Bone marrow (tissue), 2 donors: Measurements from ENCODE around the gene MYO18A.
"Not testable (repeated sequence)": the region's sequence is repeated elsewhere in the genome, so short reads cannot be mapped to it uniquely, and the experiment has no call there.

Experiments
- DNase-seq, 2 donors: peaks; one replicate each; lab custom pipeline; 2025; lab: John Stamatoyannopoulos, UW

Gene MYO18A

GRCh38 chr17:29102046-29102445 lies 78.2 kb downstream of the MYO18A start:
- no peak for DNase-seq

DNA sequence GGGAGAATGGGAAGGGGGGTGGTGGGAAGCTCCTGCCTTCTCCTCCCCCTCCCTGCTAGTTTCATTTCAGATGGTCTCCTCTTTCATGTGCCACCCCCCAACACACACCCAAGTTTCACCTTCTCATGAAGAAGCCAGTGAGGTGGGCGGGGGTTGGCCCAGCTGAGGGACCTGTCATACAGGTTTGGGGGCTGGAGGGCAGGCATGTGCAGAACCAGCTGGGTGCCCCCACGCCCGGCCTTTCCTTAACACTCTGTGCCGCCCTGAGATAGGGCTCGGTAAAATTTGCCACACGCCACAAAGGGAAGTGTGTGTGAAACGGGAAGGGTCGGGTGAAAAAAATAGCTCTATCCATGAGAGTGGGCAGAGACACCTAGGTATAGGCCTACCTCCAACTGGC lies 79.9 kb downstream of the MYO18A start:
- DNase-seq = no peak

DNA sequence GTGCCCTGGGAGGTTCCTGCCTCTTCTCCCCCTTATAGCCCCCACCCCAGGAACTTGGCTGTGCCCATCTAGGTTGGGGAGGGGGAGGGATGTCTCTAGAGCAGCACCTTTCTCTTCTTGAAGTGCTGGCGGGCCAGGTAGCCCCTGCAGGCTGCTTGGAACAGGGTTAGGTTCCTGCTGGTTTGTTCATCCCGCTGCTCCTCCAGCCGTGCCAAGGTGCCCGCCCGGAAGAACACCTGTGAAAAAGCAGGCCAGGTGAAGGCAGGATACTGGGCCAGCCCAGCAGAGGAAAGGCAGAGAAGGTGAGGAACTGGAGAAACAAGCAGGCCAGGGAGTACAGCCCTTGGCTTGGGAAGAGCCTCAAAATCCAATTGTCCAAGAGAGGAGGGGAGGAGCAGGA lies 80.7 kb downstream of the MYO18A start:
- DNase-seq = no peak

GRCh38 chr17:29096094-29096493 lies 84.1 kb downstream of the MYO18A start:
- no peak for DNase-seq

DNA sequence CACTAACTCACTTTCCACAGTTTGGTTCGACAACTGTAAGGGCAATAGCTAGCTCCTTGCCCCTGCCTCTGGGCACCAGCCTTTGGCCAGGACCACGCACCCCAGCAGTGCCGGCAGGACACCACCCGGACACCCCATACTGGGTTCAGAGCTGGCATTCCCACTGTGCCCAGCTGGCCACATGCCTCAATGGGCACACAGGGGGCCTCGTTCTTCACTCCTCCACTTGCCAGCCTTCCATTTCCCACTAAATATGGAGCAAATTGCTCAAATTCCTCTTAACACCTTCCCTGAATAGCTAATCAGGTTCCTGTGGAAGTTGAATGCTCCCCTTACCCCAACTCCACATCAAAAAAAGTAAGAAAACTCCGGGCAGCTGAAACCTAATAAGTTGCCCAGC lies 84.8 kb downstream of the MYO18A start:
- DNase-seq = no peak

DNA sequence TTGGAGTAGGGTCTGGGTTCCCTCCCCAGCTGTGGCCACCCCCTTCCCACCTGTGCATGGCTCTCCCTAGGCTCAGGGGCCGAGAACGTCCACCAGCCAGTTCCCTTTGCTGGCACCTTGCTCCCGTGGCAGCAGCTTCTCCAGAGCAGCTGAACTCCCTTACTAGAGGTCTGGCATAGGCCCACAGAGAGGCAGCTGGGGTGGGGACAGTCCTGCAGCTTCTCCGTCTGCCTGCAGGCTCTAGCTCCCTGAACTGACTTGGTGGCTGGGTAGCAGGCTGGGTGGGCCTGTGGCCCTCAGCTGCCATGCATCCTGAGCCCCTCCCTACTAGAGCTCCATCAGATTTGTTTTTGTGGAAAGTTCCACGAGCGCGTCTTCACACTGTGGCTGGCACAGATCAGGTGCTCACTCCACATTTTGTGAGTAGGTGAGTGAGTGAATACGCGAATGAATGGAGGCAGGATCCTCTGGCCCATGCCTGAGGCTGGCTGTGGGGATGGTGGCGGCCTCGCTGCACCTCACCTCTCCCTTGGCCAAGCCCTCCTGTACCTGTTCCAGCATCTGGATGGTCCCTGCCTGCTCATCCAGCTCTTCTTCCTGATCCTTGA lies 86.0 kb downstream of the MYO18A start:
- DNase-seq = no peak

- no peak for DNase-seq
These were observed 86.9 kb downstream of the MYO18A start for GRCh38 chr17:29093090-29093871.

GRCh38 chr17:29091606-29092289 lies 88.5 kb downstream of the MYO18A start:
- no peak for DNase-seq

DNA sequence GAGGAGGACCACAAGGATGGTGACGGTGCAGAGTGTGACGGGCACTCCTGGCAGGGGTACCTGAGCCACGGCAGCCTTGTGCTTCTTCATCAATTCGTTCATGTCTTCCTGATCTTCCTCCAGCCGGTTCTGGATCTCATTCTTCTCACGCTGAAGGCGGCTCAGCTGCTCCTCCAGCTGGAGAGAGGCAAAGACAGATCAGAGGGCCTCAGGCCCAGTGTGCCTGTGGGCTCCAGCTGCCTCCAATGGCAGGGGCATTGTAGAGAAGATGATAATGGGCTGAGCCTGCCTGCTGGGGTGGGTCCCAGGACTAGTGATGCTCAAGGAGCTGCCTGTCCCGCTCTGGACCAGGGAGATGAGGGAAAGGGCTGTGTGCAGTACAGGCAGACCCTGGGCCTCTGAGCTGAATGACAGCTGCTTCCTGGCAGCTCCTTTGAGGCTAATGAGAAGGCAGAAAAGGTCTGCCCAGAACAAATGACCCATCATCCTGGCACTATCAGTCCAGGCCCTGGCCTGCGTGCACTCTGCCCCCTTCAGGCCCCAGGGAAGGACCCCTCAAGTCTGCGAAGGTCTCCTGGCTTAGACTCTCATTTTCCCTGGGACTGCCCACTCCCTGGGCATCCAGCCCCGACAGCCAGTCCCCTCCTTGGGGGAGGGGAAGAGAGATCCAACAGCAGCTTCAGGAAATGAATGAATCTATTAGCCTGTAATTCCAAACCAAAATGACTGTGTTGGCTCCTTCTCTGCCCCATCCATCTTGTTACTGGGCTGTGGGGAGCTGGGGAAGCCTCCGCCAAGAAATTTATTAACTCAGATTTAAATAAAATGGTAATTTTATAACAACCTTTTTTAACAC lies 89.2 kb downstream of the MYO18A start:
- DNase-seq = no peak

- no peak for DNase-seq
These were observed 90.1 kb downstream of the MYO18A start for GRCh38 chr17:29090108-29090507.

DNA sequence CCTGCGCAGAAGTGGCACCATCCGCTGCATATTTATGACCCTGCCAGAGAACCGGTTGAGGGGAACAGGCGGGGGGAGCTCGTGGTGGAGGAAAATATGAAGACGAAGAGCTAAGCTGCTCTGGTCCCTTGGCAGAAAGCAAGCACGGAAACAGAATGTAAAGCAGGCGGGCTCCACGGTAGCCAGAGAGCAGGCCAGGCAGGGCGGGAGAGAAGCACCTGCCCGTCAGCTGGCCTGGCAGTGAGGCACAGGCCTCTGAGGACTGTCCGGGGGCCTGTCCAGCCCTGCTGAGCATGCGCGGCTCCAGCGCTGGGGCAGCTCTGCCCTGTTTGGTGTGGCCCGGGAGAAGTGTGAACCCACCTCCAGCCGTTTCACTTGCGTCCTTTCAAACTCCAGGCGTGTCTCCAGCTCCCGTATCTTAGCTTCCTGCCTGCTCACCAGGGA lies 90.6 kb downstream of the MYO18A start:
- DNase-seq = no peak

DNA sequence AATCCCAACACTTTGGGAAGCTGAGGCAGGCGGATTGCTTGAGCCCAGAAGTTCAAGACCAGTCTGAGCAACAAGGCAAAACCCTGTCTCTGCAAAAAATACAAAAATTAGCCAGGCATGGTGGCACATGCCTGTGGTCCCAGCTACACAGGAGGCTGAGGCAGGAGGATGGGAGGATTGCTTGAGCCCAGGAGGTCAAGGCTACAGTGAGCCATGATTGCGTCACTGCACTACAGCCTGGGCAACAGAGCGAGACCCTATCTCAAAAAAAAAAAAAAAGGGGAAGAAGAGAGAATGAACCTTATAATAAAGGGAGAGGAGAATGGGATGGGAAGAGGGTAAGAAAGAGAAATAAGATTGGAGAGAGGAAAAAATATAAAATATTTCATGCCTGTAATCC lies 91.4 kb downstream of the MYO18A start:
- DNase-seq = not testable (repeated sequence)

GRCh38 chr17:29086628-29087332 lies 93.4 kb downstream of the MYO18A start:
- DNase-seq = no peak

GRCh38 chr17:29085223-29085622 lies 95.0 kb downstream of the MYO18A start:
- no peak for DNase-seq

- DNase-seq = no peak
These were observed 95.6 kb downstream of the MYO18A start for GRCh38 chr17:29084541-29085146.

DNA sequence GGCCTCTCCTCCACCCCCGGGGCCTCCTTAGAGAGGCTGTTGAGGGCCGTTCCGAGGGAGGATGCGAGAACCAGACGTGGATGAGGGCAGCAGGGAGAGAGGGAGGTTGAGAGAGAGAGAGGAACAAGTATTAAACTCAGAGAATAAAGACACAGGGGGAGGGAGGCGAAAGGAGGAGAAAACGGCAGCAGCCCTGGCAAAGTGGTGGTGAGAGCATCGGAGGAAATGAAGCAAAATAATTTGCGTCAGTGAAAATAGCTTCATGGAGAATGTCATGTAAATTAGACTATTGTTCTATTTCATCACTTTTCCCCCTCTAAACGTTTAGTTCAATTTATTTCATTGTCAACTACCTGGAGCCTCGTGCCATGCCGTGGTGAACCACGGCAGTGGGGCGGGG lies 99.2 kb downstream of the MYO18A start:
- no peak for DNase-seq

DNA sequence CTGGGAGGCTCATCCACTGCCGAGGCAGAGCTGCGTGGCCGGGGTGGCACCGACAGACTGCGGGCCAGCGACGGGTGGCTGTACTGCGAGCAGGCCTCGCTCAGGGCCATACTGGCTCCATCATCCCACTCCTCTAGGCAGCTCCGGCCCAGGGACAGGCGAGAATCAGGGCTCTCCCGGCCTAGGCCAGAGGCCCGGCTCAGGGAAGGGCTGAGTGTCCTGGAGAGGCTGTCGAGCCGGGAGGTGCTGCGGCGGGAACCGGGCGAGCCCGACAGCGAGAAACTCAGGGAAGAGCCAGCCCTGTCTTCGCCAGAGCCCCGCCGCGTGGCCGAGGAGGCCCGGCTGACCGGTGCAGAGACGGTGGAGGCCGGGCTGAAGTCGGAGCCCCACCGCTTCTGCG lies 99.9 kb downstream of the MYO18A start:
- DNase-seq = no peak

DNA sequence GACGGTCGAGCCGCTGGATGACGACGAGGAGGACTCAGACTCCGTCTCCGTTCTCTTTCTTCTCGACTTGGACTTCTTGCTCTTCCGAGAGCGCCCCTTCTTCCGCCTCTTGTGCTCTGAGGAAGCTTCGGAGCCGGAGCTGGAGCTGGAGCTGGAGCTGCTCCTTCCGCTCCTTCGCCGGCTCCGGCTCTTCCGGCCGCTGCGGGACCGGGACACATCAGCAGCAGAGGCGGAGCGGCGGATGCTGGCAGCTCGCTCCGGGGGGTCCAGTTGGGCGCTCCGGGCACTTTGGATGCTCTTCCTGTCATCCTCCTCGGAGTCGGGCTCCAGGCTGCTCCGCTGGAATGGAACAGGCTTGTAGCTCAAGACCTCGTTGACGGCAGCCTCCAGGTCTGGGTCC lies 100.3 kb downstream of the MYO18A start:
- no peak for DNase-seq

- DNase-seq = no peak
These were observed 100.8 kb downstream of the MYO18A start for GRCh38 chr17:29079433-29079832.

DNA sequence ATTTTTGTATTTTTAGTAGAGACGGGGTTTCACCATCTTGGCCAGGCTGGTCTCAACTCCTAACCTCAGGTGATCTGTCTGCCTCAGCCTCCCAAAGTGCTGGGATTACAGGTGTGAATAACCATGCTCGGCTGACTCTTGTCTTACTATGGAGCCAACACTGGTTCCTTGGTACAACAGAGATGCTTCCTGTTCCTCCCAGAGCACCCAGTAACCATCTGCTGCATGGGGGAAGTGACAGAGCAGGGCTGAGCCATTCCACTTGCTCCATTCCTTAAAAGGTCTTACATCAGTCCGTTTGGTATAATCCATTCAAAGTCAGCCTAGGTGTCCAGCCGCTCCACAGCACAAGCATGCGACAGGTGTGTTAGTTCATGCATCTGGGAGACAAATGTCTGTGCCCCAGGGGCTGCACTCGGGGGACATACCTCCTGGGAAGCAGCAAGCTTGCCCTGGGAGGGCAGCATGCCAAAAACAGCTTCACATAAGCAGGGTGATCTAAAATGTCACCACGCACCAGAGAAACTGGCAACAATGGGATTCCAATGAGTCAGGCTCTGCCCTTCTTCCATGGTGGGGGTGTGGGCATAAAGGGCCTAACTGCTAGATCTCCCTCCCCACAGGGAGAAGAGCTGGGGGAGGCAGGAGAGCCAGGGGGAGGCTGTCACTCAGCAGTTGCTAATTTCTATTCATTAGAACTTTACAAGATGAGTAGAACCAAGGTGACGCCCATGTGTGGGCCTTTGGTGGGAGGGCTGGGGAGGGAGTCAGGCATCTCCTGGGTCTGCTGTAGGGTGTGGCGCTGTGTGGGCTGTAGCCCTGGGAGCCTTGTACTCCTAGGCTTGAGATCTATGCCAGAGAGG lies 101.8 kb downstream of the MYO18A start:
- DNase-seq = no peak
